Cardiac muscle cell (in vitro differentiated cells and primary cell): ENCODE results near the gene TOP2A. TPM values are rescaled to one million over a fixed set of nuclear protein-coding genes. Genes with fewer than 3 reads are reported as not detected.

ENCODE experiments used
- DNase-seq, 2 donors: peaks; one replicate each; pipeline versions ENCODE4 v3.0.0 to v3.0.0-alpha.2; 2010 to 2017; ENCODE audit warnings: low read depth in 1 of 2, low spot score in 1 of 2
- H3K27ac ChIP-seq: fragments of 200-600 bp; sonication (generic); 2 replicates; pipeline ENCODE4 v1.5.1; 2016
- H3K27me3 ChIP-seq: fragments of 200-600 bp; sonication (generic); 2 replicates; pipeline ENCODE4 v1.6.0; 2016; ENCODE audit warnings: control low read depth
- H3K36me3 ChIP-seq: fragments of 200-600 bp; sonication (generic); 2 replicates; pipeline ENCODE4 v1.5.1; 2016; ENCODE audit warnings: control low read depth
- H3K4me1 ChIP-seq: fragments of 200-600 bp; sonication (generic); 2 replicates; pipeline ENCODE4 v1.8.1; 2017; ENCODE audit warnings: low read depth, mild to moderate bottlenecking, mixed run types
- H3K4me3 ChIP-seq: fragments of 200-600 bp; sonication (generic); 2 replicates; pipeline ENCODE4 v1.5.1; 2016; ENCODE audit warnings: mild to moderate bottlenecking
- H3K9me3 ChIP-seq: fragments of 200-600 bp; sonication (generic); 2 replicates; pipeline ENCODE4 v1.5.1; 2017; ENCODE audit warnings: low read depth, mild to moderate bottlenecking, control low read depth
- polyA plus RNA-seq: library from polyadenylated mRNA; unstranded; fragments of >200 nt; fragmentation: Nextera tagmentation; extraction: Ambion mirVana; gene quantifications from 2 replicates; pipeline ENCODE4 v1.2.1, GENCODE V29; 2016
- total RNA-seq: library from RNA; depleted of rRNA; stranded (reverse); fragments of >200 nt; gene quantifications from 2 replicates; pipeline ENCODE4 v1.2.3, GENCODE V29; 2016
- TF ChIP-seq, protein P1 (sequence below): IDR thresholded peaks from 2 replicates; pipeline ENCODE4 v1.5.1; 2012; ENCODE audit warnings: low read depth, mild to moderate bottlenecking, low read length

Gene TOP2A
- total and polyA plus RNA-seq, 2 experiments from 2014 or later: 21.7 to 127 TPM

DNA sequence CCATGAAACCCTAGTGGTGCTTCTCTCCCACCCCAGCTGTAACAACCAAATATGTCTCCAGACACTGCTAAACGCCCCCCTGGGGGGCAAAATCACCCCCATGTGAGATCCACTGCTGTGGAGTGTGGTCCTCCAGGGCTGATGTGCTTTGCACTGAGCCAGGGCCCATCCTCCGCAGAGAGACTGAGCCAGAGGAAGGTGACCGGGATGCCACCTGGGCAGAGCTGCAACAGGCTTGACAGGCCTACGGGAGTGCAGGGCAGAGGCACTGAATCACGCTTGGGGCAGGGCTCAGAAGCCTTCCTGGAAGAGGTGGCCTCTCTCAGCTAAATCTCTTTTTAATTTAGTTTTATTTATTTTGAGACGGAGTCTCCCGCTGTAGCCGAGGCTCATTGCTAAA lies 57.6 kb downstream of the TOP2A start:
- H3K4me1 ChIP-seq: no peaks in the 10 kb centered on the region
- no peak overlapping the region for H3K27ac ChIP-seq
- no peak overlapping the region for H3K4me3 ChIP-seq
- H3K27me3 ChIP-seq: peaks cover 27% of the 10 kb centered on the region
- no peak for DNase-seq
- no peaks in the 10 kb centered on the region for H3K9me3 ChIP-seq
- H3K36me3 ChIP-seq: peaks cover 3% of the 10 kb centered on the region
- TF ChIP-seq, protein P1, sequence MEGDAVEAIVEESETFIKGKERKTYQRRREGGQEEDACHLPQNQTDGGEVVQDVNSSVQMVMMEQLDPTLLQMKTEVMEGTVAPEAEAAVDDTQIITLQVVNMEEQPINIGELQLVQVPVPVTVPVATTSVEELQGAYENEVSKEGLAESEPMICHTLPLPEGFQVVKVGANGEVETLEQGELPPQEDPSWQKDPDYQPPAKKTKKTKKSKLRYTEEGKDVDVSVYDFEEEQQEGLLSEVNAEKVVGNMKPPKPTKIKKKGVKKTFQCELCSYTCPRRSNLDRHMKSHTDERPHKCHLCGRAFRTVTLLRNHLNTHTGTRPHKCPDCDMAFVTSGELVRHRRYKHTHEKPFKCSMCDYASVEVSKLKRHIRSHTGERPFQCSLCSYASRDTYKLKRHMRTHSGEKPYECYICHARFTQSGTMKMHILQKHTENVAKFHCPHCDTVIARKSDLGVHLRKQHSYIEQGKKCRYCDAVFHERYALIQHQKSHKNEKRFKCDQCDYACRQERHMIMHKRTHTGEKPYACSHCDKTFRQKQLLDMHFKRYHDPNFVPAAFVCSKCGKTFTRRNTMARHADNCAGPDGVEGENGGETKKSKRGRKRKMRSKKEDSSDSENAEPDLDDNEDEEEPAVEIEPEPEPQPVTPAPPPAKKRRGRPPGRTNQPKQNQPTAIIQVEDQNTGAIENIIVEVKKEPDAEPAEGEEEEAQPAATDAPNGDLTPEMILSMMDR: no peak

DNA sequence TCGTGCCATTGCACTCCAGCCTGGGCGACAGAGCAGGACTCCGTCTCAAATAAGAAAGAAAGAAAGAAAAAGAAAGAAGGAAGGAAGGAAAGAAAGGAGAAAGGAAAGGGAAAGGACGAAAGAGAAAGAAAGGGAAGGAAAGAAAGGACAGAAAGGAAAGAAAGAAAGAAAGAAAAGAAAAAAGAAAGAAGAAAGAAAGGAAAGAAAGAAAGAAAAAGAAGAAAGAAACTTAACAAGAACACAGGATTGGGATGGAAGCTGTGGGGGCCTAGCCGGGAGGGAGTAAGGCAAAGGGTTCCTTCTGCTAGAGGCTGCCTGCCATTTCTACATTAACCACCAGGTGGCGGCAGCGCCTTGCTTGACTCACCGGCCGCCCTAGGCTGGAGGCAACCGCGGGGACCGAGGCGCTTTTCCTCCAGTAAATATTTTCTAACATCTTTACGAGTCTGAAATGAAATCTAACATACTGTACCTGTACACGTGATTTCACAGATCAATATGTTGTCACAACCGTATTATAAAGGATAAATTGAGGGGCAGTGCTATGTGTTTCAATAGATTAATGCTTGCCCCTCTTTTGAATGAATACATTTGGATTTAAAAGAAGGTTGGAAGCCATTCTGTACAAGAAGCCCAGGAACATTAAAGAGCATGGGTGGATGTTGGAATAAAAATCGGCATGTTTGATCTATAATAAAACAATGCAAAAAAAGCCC lies 59.2 kb downstream of the TOP2A start:
- TF ChIP-seq, protein P1: peak; percentile 89
- no peak overlapping the region for H3K27ac ChIP-seq
- peak; percentile 89 to 92 for DNase-seq
- peaks cover 3% of the 10 kb centered on the region for H3K36me3 ChIP-seq
- peaks cover 13% of the 10 kb centered on the region for H3K27me3 ChIP-seq
- H3K4me3 ChIP-seq: no peak overlapping the region
- no peaks in the 10 kb centered on the region for H3K9me3 ChIP-seq
- H3K4me1 ChIP-seq: no peaks in the 10 kb centered on the region

DNA sequence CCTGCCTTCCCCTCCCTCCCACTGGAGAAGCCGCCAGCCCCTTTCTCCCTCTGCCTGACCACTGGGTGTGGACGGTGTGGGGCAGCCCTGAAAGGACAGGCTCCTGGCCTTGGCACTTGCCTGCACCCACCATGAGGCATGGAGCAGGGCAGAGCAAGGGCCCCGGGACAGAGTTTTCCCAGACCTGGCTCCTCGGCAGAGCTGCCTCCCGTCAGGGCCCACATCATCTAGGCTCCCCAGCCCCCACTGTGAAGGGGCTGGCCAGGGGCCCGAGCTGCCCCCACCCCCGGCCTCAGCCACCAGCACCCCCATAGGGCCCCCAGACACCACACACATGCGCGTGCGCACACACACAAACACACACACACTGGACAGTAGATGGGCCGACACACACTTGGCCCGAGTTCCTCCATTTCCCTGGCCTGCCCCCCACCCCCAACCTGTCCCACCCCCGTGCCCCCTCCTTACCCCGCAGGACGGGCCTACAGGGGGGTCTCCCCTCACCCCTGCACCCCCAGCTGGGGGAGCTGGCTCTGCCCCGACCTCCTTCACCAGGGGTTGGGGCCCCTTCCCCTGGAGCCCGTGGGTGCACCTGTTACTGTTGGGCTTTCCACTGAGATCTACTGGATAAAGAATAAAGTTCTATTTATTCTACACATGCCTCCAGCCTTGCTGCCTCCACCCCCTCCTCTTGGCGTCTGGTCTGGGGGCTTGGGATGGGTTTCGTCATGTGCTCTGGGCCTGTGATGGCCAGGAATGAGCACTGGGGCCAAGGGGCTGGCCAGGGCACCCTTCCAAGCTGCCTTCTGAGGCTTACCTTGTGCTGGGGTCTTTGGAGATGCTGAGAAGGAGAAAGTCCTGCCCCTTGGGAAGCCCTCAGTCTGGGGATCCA lies 60.5 kb downstream of the TOP2A start:
- TF ChIP-seq, protein P1: no peak
- H3K4me1 ChIP-seq: no peaks in the 10 kb centered on the region
- peaks cover 7% of the 10 kb centered on the region for H3K36me3 ChIP-seq
- H3K9me3 ChIP-seq: no peaks in the 10 kb centered on the region
- no peak overlapping the region for H3K27ac ChIP-seq
- H3K27me3 ChIP-seq: peaks cover 11% of the 10 kb centered on the region
- H3K4me3 ChIP-seq: no peak overlapping the region
- DNase-seq: no peak

DNA sequence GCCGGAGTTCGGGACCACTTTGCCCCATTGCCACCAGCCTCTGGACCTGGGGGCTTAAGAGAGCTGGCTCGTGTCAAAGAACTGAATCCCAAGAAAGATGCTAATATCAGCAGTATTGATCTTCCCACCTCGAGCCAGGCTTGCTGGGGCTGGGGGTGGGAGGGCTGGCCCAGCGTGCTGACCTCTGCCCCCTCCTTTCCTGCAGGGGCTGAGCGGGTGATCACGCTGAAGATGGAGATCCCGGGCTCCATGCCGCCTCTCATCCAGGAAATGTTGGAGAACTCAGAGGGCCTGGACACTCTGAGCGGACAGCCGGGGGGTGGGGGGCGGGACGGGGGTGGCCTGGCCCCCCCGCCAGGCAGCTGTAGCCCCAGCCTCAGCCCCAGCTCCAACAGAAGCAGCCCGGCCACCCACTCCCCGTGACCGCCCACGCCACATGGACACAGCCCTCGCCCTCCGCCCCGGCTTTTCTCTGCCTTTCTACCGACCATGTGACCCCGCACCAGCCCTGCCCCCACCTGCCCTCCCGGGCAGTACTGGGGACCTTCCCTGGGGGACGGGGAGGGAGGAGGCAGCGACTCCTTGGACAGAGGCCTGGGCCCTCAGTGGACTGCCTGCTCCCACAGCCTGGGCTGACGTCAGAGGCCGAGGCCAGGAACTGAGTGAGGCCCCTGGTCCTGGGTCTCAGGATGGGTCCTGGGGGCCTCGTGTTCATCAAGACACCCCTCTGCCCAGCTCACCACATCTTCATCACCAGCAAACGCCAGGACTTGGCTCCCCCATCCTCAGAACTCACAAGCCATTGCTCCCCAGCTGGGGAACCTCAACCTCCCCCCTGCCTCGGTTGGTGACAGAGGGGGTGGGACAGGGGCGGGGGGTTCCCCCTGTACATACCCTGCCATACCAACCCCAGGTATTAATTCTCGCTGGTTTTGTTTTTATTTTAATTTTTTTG lies 61.6 kb downstream of the TOP2A start:
- peaks cover 9% of the 10 kb centered on the region for H3K36me3 ChIP-seq
- no peaks in the 10 kb centered on the region for H3K9me3 ChIP-seq
- DNase-seq: no peak
- H3K4me3 ChIP-seq: no peak overlapping the region
- peaks cover 5% of the 10 kb centered on the region for H3K27me3 ChIP-seq
- TF ChIP-seq, protein P1: no peak
- H3K27ac ChIP-seq: no peak overlapping the region
- H3K4me1 ChIP-seq: peaks cover 7% of the 10 kb centered on the region
